Stimulated activated CD4-positive, alpha-beta T cell treated with anti-CD3 and anti-CD28 coated beads, TNF-alpha, amount 100 ng/mL, for 4 hours (primary cell): Measurements from ENCODE around the gene KSR1.
"Not testable (repeated sequence)": the region's sequence is repeated elsewhere in the genome, so short reads cannot be mapped to it uniquely, and the experiment has no call there.

Experiments used
- DNase-seq, 3 experiments: peaks; one replicate each; pipeline ENCODE4 v3.0.0-alpha.2; 2020; ENCODE audit warnings: low read depth in 3 of 3

KSR1 gene

DNA sequence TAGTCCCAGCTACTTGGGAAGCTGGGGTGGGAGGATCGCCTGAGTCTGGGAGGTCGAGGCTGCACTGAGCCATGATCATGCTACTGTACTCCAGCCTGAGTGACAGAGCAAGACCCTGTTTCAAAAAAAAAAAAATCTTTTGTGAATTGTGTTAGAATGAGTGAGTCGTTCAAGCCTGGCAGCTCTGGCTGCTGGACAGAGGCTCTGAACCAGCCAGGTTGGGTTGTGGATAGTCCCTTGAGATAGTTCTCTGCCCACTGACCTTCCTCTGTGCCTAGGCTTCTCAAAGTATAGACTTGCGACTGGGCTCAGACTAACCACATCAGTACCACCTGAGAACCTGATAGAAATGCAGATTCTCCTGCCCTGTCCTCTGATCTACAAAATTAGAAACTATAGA lies 2.2 kb upstream of the KSR1 start:
- DNase-seq = no peak

GRCh38 chr17:27455236-27455913 lies 873 bp upstream of the KSR1 start:
- DNase-seq = no peak

DNA sequence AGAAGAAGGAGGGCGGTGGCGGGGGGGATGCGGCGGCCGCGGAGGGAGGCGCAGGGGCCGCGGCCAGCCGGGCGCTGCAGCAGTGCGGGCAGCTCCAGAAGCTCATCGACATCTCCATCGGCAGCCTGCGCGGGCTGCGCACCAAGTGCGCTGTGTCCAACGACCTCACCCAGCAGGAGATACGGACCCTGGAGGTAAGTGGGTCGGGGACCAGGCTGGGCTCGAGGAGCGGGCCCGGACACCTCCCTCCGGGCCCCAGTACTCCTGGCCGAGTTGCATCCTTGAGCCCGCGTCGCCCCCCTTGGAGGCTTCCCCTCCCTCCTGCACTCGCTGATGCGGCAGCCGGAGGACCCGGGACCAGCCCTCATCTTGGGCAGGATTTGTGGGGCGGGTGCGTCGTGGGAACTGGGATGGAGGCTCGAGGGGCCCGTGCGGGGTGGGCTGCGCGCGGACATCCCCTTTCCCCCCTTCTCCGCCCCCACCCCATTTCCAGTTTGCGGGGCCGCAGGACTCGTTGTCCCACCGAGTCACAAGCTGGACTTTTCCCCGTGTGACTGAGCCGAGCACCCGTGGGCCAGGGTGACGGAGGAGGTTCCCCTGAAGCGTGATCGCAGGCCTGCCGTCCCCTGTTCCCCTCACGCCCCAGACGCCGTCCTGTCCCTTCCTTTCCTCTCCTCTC lies 572 bp downstream of the KSR1 start:
- no peak for DNase-seq

DNA sequence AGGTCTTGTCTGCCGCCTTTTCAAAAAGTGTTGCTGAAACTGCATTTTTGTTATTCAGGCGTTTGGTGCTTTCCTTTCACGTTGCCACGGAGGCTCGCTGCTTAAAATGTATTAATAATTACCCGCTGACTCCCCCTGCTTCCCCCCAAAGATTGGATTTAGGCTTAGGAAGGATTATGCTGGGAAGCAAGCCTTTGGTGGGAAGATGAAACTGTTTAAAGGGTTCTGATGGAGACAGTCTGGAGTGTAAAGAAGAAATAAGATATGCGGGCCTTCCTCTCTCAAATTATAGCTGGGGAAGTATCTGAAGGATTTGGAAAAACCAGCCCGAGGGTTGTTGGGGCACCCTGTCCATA lies 1.1 kb downstream of the KSR1 start:
- DNase-seq = no peak

- no peak for DNase-seq
These were observed 1.7 kb downstream of the KSR1 start for GRCh38 chr17:27457731-27458523.

DNA sequence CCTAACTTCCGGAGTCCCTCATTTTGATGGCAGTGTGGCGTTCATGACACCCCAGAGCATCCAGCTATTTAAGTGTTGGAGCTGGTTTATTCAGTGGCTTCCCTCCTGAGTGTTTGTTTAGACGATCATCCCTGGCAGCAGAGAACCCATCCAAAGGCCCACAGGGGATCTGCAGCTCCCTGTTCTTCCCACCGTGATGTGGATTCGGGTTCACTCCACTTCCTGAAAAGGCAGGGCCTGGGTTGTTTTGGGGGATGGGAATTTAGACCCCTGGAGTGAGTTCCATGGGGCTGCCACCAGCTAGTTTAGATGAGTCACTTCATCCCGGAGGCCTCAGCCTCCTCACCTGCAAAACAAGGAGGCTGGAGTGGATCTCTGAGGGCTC lies 2.3 kb downstream of the KSR1 start:
- DNase-seq = no peak

DNA sequence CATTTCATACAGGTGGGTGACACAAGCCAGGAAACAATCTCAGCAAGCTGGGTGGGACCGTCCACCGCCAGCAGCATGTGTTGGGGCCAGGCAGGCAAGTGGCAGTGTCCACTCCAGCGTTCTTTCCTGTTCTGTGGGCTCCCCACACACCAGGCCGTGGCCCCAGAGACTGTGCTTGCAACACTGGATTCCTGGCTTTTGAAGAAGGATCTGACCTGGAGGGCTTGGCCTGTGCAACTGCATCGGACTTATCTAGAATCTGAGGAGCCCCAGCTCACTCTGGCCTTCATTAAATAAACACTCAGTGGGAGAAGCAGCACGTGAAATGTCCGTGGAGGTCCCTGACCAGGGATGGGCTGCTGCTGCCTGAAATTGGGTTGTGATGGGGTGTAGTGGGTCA lies 3.2 kb downstream of the KSR1 start:
- no peak for DNase-seq

DNA sequence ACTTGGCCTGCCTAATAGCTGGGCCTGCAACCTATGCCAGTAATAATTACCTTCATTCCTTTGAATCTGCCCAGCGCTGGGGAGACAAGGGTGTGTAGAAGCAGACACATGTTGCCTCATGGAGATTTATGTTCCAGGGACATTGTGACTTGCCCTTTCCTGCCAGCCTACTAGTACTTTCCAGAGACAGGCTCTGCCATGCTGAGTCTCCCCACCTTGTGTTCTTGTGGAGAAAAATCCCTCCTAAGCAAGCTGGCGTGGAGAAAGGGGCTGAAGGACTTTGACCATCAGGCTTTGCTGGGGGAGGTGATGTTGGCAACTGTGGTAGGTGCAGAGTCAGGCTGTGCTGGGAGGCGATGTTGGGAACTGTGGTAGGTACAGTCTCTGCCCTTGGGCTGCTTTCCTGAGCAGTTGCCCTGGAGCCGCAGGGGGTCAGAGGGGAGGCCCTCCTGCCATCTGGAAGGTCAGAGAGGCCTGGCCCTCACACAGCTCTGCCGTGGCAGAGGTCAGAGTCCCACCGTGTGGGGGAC lies 4.0 kb downstream of the KSR1 start:
- no peak for DNase-seq

GRCh38 chr17:27461192-27461859 lies 5.1 kb downstream of the KSR1 start:
- no peak for DNase-seq

GRCh38 chr17:27462149-27462548 lies 5.9 kb downstream of the KSR1 start:
- DNase-seq = no peak

- DNase-seq = no peak
These were observed 6.5 kb downstream of the KSR1 start for GRCh38 chr17:27462714-27463113.

DNA sequence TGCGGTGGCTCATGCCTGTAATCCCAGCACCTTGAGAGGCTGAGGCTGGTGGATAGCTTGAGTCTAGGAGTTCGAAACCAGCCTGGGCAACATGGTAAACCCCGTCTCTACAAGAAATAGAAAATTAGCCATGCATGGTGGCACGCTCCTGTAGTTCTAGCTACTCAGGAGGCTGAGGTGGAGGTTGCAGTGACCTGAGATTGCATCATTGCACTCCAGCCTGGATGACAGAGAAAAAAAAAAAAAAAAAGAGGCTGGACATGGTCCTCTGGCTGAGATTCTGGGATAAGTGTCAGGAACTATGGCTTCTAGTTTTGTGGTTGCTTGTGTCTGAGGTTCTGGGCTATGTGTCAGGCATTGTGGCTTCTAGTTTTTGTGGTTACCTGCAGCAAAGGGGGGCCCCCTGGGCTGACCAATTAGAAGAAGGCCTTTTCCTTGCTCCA lies 7.0 kb downstream of the KSR1 start:
- DNase-seq = no peak

GRCh38 chr17:27464019-27464418 lies 7.8 kb downstream of the KSR1 start:
- not testable (repeated sequence) for DNase-seq

DNA sequence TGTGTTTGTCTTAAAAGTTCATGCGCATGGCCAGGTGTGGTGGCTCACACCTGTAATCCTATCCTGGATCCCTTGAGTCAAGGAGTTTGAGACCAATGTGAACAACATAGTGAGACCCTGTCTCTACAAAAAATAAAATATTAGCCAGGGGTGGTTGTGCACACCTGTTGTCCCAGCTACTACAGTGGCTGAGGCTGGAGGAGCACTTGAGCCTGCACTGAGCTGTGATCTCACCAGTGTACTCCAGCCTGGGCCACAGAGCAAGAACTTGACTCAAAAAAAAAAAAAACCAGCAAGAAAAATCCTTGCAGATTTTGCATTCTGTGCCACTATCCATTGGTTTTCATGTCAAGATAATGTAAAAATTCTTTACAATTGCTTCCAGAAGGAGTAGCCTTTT lies 8.2 kb downstream of the KSR1 start:
- no peak for DNase-seq

DNA sequence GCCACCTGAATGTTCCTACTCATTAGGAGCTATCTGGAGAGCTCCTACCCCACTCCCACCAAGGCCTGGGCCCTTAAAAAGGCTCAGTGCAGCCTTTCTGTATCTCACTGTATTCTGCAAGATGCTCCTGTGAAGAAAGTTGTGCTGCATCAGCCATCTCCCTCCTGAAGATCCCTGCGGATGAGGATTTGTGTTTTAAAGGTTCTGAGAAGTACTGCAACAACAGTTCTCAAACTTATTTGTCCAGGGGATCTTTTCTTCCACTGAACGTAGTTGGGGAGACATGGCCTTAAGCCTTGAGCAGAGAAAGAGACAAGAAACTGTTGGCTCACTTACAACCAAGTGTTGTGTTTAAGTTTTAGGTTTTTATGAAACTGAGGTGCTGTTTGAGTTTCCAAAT lies 9.6 kb downstream of the KSR1 start:
- not testable (repeated sequence) for DNase-seq

DNA sequence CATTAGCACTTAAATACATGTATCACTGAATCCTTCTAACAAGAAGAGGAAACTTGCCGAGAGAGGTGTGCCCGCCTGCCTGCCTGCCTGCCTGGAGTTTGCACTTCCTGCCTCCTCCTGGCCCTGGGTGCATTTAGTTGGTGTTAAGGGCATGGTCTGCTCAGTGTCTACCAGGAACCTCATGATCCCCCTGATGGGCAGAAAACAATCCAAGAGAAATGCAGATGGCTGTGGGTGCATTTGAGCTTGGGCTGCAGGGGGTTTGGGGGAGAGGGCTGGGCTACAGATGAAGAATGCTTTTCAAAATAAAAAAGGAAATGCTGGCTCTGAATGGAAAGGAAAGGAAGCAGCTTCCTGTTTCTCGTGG lies 10.1 kb downstream of the KSR1 start:
- DNase-seq = no peak

GRCh38 chr17:27466743-27467375 lies 10.6 kb downstream of the KSR1 start:
- DNase-seq = no peak

DNA sequence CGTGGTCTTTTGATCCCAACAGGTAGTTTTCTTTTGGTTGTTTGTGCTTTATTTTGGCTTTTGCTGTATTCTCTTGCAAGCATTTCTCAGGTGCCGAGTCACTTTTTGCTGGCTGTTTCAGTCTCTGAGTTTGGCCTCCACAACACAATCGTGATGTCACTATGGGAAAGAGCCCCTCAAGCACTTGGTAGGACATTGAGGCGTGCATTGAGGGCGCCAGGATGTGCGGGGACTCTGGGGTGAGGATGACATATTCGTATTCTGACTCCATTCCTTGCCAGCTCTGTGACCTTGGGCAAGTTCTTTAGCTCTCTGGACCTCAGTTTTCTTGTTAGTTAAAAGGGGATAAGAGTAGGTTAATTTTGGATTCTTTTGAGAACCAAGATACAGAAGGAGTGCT lies 13.0 kb downstream of the KSR1 start:
- no peak for DNase-seq

DNA sequence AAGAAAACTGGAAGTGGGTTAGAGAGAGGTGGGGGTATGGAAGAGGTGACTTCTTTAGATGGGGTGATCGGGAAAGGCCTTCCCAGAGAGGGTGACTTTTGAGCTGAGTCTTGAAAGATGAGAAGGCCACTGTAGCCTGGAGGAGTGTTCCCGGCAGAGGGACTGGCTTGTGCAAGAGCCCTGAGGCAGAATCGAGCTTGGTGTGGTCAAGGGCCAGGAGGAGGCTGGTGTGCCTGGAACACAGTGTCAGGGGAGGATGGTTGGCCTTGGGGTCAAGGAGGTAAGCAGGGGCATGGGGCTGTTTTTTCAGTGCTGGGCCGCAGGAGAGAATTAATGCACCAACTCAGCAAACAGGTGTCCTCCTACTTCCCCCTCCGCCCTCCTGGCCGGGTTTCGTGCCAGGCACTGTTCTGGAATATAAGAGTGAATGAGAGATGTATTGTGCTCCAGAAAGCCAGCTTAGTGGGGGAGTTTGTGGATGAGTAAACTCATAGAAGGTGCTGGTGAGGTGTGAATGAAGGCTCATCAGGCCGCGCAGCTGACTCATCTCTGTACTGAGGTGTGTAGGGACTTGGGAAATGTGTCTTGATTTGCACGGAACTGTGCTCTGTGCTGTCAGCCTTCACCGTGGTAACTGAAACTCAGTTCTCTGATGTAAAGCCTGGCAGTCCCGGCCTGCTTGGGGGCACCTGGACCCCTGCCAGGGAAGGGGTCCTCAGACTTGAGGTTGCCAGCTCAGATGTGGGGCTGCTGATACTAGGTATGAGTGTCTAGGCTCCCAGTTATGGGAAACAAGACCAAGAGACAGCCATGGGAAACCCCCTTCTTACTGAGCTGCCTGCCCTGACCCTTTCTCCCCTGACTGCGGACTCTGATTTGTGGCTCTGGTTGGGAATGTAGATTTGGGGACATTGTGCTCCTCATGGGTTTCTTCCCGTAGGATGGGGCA lies 15.3 kb downstream of the KSR1 start:
- peak; percentile 53 to 74 (median 55) for DNase-seq

DNA sequence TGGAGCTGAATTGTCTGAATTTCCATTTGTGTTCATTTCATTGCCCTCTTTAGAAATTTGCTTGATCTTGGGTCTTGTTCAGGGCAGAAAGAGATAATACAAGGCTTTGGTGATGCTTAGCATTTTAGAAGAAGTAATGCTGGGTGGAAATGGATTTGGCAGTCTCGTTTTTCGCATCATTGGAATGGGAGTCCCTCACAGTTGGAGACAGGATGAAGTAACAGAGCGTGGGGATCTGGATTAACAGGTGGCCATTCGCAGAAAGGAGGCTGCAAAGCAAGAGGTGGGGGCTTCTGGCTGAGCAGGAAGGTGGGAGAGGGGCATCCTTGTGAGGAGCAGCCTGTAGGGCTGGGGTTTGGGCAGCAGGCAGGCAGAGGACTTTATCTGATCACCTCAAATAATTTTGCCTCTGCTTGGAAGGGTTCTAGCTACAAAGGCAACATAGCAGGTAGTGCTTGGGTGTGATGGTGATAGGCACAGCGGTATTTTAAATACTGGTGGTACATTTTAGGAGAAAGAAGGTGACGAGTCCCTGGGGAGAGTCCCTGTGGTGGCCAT lies 17.0 kb downstream of the KSR1 start:
- DNase-seq = no peak
